Measurements from ENCODE around the gene TGFBRAP1. TPM values are rescaled to one million over a fixed set of nuclear protein-coding genes. Genes with fewer than 3 reads are reported as not detected.

TGFBRAP1 gene
- total RNA-seq, 6 experiments from 2014 or later: 5.7 to 11.2 (median 7.1) TPM

GRCh38 chr2:105301646-105302045 lies 27.9 kb downstream of the TGFBRAP1 start:
- ATAC-seq (no peak), DNase-seq (no peak)
- Histone ChIP-seq H3K9me3 (no peaks in the 10 kb centered on the region), H3K27ac (no peak overlapping the region), H3K4me3 (no peak overlapping the region), H3K4me1 (no peaks in the 10 kb centered on the region), H3K36me3 (peaks cover 0 to 20% (median 7%) of the 10 kb centered on the region in 4 donors), H3K27me3 (no peaks in the 10 kb centered on the region)
- intact Hi-C loops (cut with DNase I): no loop called here
- no peak for TF ChIP-seq CTCF (IDR thresholded peaks at IDR 0.05)
- TF ChIP-seq POLR2A (IDR thresholded peaks at IDR 0.05): no peak
- 71% methylated on average over 3 of the region's 3 CpGs for WGBS (ENCODE audit: insufficient coverage, low coverage, low lambda C conversion rate, missing lambda C conversion rate)

GRCh38 chr2:105299290-105299689 lies 30.2 kb downstream of the TGFBRAP1 start:
- intact Hi-C loops (cut with DNase I): no loop called here
- H3K27me3 ChIP-seq: no peaks in the 10 kb centered on the region
- no peaks in the 10 kb centered on the region for H3K4me1 ChIP-seq
- H3K4me3 ChIP-seq: no peak overlapping the region
- TF ChIP-seq POLR2A (IDR thresholded peaks at IDR 0.05): no peak
- TF ChIP-seq CTCF (IDR thresholded peaks at IDR 0.05): no peak
- H3K9me3 ChIP-seq: no peaks in the 10 kb centered on the region
- no peak overlapping the region for H3K27ac ChIP-seq
- WGBS (ENCODE audit: insufficient coverage, low coverage, low lambda C conversion rate, missing lambda C conversion rate): 69% methylated on average over 3 of the region's 5 CpGs
- H3K36me3 ChIP-seq: peaks cover 0 to 28% (median 8%) of the 10 kb centered on the region in 4 donors
- ATAC-seq: no peak
- DNase-seq: no peak

GRCh38 chr2:105298017-105298416 lies 31.5 kb downstream of the TGFBRAP1 start:
- ATAC-seq: no peak
- H3K4me1 ChIP-seq: no peaks in the 10 kb centered on the region

GRCh38 chr2:105297216-105297615 lies 32.3 kb downstream of the TGFBRAP1 start:
- H3K4me1 ChIP-seq: no peaks in the 10 kb centered on the region
- no peak overlapping the region for H3K27ac ChIP-seq
- 94% methylated on average over 5 of the region's 7 CpGs for WGBS (ENCODE audit: insufficient coverage, low coverage, low lambda C conversion rate, missing lambda C conversion rate)
- ATAC-seq (no peak), DNase-seq (no peak)
- TF ChIP-seq CTCF (IDR thresholded peaks at IDR 0.05): no peak
- no peak for TF ChIP-seq POLR2A (IDR thresholded peaks at IDR 0.05)
- no peaks in the 10 kb centered on the region for H3K27me3 ChIP-seq
- intact Hi-C loops (cut with DNase I): no loop called here
- H3K4me3 ChIP-seq: no peak overlapping the region
- peaks cover 0 to 28% (median 8%) of the 10 kb centered on the region in 4 donors for H3K36me3 ChIP-seq
- H3K9me3 ChIP-seq: no peaks in the 10 kb centered on the region

More at GRCh38 chr2:105298017-105298416, 31.5 kb downstream of the TGFBRAP1 start:
- Histone ChIP-seq H3K27me3 (no peaks in the 10 kb centered on the region), H3K4me3 (no peak overlapping the region), H3K27ac (no peak overlapping the region), H3K36me3 (peaks cover 0 to 28% (median 8%) of the 10 kb centered on the region in 4 donors), H3K9me3 (no peaks in the 10 kb centered on the region)
- DNase-seq: no peak
- intact Hi-C loops (cut with DNase I): no loop called here
- TF ChIP-seq CTCF (IDR thresholded peaks at IDR 0.05) (no peak), POLR2A (IDR thresholded peaks at IDR 0.05) (no peak)
- 92% methylated on average over 3 of the region's 3 CpGs for WGBS (ENCODE audit: insufficient coverage, low coverage, low lambda C conversion rate, missing lambda C conversion rate)
